EH (cell line): Measurements from ENCODE around the gene HM13.
A peak's percentile ranks its signal among the peaks of the same experiment; 100 is the strongest.
"Not testable (repeated sequence)": the region's sequence is repeated elsewhere in the genome, so short reads cannot be mapped to it uniquely, and the experiment has no call there.

ENCODE experiments used
- DNase-seq: peaks from one replicate; pipeline ENCODE4 v3.0.0-alpha.2; 2015; ENCODE audit warnings: low read depth

Gene HM13, protein sequence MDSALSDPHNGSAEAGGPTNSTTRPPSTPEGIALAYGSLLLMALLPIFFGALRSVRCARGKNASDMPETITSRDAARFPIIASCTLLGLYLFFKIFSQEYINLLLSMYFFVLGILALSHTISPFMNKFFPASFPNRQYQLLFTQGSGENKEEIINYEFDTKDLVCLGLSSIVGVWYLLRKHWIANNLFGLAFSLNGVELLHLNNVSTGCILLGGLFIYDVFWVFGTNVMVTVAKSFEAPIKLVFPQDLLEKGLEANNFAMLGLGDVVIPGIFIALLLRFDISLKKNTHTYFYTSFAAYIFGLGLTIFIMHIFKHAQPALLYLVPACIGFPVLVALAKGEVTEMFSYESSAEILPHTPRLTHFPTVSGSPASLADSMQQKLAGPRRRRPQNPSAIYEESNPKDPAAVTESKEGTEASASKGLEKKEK

DNA sequence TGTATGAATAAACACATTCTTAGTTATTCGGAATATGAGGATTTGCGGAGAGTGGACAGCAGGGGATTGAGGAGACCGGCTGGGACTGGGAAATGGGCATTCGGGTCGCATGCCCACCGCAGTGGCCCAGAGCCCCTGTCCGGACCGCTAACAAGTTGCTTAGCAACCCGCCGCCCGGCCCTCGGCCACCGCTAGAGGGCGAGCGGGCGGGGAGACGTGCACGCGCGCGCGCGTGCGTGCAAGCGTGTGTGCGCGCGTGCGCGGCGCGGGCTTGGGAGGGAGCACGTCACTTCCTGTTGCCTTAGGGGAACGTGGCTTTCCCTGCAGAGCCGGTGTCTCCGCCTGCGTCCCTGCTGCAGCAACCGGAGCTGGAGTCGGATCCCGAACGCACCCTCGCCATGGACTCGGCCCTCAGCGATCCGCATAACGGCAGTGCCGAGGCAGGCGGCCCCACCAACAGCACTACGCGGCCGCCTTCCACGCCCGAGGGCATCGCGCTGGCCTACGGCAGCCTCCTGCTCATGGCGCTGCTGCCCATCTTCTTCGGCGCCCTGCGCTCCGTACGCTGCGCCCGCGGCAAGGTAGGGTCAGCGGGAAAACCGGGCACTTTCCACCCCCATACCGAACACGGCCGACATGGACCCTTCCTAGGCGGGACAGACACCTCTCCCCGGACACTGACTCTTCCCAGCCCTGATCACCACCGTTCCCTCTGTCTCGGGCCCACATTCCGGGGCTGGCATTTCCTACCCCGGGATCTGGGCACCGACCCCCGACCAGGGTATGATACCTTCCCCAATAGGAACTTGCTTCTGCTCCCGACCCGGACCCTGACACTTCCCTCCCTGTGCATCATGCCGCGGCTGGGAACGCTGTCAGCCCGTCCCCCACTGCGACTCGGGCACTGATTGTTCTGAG lies at the start of gene HM13:
HM13 (plus strand) TSS at position 289 of the 918 bp plus-strand sequence; CDS start at position 399, 110 bp downstream.
- peak; percentile 91 for DNase-seq

DNA sequence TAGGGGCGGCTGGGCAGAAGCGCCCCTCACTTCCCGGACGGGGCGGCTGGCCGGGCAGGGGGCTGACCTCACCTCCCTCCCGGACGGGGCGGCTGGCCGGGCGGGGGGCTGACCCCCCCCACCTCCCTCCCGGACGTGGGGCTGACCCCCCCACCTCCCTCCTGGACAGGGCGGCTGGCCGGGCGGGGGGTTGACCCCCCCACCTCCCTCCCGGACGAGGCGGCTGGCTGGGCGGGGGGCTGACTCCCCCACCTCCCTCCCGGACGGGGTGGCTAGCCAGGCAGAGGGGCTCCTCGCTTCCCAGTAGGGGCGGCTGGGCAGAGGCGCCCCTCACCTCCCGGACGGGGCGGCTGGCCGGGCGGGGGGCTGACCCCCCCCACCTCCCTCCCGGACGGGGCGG lies 43.3 kb upstream of the HM13 start:
- not testable (repeated sequence) for DNase-seq

- DNase-seq = peak; percentile 13
These were observed 41.6 kb upstream of the HM13 start for GRCh38 chr20:31472395-31473330.

- DNase-seq = peak; percentile 13
These were observed 40.7 kb upstream of the HM13 start for GRCh38 chr20:31473331-31474096.

DNA sequence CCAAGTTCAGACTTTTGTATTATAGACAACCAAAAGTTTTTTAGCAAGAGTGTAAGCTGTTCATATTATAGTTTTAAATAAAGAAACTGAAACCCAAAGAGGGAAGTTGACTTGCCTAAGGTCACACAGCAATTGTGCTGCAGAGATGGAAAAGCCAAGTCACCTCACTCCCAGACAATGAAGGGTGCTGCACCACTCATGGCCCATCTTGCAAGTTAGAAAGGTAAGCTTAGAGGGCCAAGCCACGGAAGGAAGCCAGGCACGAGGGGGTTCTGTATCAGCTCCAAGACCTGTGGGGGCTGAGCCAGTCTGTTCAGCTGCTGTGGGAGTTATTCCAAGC lies 40.2 kb upstream of the HM13 start:
- DNase-seq = no peak

DNA sequence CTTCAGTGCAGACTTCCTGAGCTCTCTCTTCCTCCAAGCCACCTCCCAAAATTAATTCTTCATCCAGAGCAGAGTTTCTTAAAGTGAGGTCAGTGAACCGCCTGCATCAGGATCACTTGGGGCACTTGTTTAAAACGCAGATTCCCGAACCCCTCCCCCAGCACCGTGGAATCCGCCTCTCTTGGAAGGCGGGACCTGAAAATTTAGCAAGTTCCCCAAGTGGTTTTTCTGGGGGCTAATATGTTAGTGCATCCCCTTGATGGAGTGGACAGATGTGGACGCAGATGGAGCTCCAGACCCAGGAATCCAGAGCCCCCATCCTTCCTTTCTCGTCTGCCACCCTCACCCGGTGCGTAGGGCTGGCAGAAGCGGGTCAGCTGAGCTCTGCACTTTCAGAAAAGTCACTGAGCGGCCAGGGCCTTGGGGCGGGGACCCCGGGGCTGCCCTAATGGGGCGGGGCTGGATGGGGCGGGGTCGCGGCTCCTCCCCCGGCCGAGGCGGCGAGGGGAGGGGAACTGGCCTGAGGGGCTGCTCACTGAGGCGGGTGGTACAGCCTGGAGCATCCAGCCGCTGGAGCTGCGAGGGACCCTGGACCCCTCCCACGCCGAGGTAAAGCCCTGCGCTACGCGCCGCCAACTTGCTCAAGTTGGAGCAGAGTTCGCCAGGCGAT lies 39.3 kb upstream of the HM13 start, which contains the start of the genes DEFB124 and REM1:
DEFB124 (minus strand) TSS at position 370 of the 670 bp plus-strand sequence. CDS start 2,114 bp downstream, outside the sequence.
REM1 (plus strand) TSS at position 531 of the 670 bp plus-strand sequence. CDS start 1,158 bp downstream, outside the sequence.
- no peak for DNase-seq

- no peak for DNase-seq
These were observed 38.6 kb upstream of the HM13 start for GRCh38 chr20:31475472-31476293.

DNA sequence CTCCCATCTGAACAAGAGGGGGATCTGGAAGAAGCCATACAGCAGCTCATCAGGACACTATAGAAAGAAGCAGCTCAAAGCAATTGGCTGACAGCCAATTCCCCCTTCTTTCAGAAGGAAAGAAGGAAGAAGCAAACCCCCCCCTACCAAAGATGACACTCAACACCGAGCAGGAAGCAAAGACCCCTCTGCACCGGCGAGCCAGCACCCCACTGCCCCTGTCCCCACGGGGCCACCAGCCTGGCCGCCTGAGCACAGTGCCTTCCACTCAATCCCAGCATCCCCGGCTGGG lies 38.0 kb upstream of the HM13 start:
- DNase-seq = no peak

DNA sequence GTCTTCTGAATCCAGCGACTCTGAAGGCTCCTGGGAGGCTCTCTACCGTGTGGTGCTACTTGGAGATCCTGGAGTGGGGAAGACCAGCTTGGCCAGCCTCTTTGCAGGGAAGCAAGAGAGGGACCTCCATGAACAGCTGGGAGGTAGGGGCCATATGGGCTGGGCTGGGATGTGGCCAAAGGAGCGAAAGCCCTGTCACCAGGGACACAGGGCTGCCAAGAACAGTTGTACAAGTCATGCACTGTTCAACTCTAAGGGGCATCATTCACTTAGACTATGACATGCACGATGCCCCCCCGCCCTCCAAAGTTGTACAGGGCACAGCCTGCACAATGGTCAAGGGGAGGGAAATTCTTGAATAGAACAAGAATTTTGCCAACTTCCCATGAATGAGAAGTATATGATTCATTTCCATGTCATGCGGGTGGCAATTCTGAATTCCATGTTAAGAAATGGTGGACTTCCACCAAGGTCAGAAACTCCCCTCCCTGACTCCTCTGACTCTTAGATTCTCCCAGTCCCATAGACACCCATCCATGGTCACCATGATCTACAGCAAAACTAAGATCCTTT lies 37.5 kb upstream of the HM13 start:
- peak; percentile 25 for DNase-seq

DNA sequence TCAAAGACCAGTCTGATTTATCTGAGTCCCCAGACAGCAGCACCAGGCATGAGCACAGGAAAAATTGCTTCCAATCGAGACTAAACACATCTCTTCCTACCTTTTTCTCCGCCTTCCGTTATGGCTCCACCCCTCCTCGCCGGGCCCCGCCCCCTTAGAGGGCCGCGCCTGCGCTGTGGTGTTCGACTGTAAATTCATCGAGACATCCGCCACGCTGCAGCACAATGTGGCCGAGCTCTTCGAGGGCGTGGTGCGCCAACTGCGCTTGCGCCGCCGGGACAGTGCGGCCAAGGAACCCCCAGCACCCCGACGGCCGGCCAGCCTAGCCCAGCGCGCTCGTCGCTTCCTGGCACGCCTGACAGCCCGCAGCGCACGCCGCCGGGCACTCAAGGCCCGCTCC lies 30.2 kb upstream of the HM13 start:
- DNase-seq = peak; percentile 19

GRCh38 chr20:31485450-31486339 lies 28.5 kb upstream of the HM13 start:
- peak; percentile 71 for DNase-seq

DNA sequence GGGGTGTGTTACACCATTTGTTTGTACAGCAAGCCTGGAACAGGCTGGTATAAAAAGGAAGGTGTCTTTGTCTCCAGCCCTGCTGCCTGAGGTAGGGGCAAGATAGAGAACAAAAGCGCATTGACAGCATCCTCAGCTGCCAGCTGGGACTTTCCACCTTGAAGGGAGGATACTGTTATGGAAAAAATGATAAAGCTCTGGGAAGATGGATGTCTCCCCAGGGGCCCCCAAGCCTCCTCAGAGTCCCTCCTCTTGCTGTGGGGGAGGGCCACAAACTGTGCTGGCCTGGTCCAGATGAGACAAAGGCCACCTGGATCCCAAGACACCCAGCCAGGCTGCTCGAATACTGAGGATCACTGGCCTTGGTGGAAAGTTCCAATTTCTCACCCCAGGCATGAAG lies 26.1 kb upstream of the HM13 start:
- no peak for DNase-seq

DNA sequence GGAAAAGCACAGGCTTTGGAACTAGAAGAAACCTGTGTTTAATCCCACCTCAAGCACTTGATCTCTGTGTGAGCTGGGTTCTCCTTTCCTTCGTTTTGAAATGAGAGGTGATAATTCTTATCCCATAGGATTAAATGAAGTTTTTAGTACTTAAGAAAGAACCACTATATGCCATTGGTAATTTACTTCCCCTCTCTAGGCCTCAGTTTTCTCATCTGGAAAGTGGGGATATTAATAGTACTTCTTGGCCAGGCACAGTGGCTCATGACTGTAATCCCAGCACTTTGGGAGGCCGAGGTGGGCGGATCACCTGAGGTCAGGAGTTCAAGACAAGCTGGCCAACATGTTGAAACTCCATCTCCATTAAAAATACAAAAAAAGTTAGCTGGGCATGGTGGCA lies 25.1 kb upstream of the HM13 start:
- no peak for DNase-seq

DNA sequence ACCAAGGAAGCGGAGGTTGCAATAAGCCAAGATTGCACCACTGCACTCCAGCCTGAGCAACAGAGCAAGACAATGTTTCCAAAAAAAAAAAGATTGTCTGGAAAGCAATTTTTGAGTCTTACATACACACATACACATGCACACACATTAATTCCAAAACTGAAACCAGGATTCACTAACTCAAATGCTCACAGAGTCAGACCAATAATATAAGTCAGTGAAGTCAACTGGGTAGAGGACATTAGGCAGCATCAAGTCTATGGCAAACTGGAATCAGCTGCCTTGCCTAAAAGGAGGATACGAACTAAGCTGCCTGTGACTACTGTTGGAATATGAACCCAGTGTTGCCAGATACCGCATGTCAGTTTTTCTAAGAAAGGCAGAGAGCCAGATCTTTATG lies 23.5 kb upstream of the HM13 start:
- DNase-seq = no peak

DNA sequence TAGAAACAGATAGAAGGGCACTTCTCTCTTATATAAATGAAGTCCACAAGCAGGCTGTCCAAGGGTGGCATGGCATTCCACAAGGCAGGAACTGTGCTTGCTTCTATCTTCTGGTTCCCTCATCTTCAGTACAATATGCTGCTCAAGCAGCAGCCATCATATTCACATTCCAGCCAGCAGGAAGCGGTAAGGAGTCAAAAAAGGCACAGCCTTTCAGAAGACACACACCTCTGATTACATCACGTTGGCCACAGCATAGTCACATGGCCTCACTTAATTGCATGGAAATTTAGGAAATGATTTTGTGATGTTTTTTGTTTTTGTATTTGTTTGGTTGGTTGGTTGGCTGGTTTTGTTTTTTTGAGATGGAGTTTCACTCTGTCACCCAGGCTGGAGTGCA lies 20.1 kb upstream of the HM13 start:
- peak; percentile 68 for DNase-seq

GRCh38 chr20:31496761-31497295 lies 17.4 kb upstream of the HM13 start:
- DNase-seq = peak; percentile 69

DNA sequence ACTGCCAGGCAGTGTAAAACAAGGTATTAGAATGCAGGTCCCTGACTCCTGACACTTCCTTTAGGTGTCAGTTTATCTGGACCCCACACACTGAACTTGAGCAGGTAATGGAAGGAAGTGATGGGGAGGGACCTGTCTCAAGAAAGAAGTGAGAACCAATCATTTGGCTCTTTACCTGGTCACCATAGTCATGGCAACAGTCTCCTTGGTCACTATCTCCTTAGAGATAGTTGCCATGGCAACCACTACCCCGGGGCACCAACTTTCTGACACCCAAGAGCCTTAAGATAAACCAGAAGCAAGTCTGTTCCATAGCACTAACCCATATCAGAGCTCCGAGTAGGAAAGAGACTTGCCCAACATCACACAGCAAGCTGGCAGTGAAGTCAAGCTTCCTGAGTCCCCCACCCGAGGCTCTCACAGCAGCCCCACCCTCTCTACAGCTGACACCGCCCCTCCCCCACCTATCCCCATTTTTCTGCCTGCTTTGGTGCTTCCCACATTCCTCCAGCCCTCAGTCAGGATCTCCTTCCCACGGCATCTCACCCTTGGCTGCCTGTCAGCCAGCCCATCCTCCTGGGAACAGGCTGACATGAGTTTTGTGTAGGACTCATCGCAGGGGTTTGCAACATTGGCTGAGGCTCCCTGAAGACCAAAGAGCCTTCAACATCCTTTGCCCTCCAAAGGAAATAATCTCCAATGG lies 16.3 kb upstream of the HM13 start:
- peak; percentile 92 for DNase-seq
